ENCODE results near the gene TTLL8.
"Not testable (repeated sequence)": the region's sequence is repeated elsewhere in the genome, so short reads cannot be mapped to it uniquely, and the experiment has no call there.

The TTLL8 gene

GRCh38 chr22:50058061-50058905 lies at the start of gene TTLL8:
Gene TTLL8 (minus strand): TSS chr22:50058298.
- no peak for DNase-seq (ENCODE audit: low read depth)

DNA sequence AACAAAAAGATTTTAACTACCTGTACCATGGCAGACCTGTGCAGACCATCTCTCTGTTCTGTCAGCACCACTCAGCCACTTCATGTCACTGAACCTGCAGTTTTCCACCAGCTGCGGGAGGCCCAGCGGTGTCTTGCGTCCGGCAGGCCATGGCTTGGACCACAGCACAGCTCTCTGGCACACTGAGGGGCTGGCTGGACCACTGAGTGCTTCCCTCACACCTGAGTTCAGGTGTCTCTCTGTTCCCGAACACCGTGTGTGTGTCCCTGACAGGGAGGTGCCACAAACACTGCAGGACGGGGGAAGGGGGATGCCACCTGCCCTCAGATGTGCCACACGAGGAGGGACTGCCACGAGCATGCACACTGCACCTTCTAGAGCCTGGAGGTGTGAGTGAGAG lies 49.4 kb upstream of the TTLL8 start:
- no peak for DNase-seq (ENCODE audit: low read depth)

DNA sequence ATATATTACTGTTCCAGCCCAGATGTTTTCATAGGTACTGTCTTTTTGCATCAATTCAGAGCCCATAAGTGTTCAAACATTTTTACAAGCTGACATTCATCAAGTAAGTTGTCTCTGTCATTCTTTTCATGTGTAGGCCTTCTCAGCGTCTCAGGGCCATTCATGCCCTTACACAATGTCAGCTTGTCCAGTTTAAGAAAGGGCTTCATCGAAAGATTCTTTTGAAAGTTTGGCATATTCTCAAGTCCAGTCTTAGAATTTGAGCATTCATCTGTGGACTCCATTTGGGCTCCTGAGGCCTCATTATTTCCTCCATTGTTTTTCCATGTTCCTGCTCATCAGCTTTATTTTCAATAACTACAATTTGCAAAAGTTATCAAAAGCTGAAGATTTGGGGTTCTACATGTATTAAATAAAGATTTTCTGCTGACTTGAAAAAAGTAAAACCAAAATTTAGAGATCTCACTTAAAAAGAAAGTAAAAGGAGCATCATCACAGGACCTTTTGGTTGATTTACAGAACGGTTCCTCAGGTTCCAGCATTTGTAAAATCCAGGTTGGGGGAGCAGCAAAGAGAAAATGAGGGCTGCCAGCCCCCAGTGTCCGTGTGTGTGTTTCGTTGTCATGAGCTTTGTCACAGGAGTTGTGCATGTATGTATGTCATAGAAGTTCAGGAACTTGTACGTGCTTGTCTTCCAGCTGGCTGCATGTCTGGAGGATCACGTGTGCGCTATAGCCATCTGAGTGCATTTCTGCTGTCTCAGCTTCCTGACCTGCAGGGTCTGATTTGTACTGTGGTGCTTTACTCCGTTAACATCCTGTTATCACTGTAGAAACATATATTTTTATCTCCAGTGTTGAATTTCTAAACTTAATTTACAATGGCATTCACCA lies 47.4 kb upstream of the TTLL8 start:
- no peak for DNase-seq (ENCODE audit: low read depth)

DNA sequence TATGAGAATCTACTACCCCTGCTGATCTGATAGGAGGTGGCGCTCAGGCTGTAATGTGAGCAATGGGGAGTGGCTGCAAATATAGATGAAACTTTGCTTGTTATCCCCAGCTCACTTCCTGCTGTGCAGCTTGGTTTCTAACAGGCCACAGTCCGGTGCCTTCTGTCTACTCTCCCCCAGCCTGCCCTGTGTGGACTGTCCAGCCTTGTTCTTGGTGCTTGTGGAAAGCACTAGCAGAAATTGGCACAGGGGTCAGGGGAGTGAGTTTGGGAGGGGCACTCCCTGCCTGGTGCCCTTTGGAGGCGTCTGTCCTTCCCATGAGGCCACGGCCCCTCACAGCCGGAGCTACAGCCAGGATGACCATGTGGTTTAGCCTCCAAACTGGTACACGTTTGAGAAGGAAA lies 46.0 kb upstream of the TTLL8 start:
- DNase-seq (ENCODE audit: low read depth), result no peak

GRCh38 chr22:50102946-50103345 lies 44.8 kb upstream of the TTLL8 start:
- no peak for DNase-seq (ENCODE audit: low read depth)

GRCh38 chr22:50101870-50102565 lies 43.9 kb upstream of the TTLL8 start:
- DNase-seq (ENCODE audit: low read depth), result no peak

DNA sequence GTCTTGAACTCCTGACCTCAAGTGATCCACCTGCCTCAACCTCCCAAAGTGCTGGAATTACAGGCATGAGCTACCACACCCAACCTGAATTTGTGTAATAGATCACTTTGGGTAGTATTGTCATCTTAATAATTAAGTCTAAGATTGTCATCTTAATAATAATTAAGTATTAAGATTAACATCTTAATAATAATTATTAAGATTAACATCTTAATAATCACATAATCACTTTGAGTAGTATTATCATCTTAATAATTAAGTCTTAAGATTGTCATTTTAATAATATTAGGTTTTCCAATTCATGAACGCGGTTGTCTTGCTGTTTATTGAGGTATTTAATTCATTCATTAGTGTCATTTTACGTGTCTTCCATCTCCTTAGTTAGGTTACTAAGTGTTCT lies 40.0 kb upstream of the TTLL8 start:
- no peak for DNase-seq (ENCODE audit: low read depth)

DNA sequence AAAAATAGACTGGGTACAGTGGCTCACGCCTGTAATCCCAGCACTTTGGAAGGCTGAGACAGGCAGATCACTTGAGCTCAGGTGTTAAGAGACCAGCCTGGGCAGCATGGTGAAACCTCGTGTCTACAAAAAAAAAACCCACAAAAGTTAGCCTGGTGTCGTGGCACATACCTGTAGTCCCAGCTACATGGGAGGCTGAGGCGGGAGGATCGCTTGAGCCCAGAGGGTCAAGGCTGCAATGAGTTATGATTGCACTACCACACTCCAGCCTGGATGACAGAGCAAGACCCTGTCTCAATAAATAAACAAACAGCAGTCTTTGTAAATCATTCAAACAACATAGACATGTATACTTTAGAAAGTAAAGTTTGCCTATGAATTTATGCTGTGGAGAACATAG lies 34.2 kb upstream of the TTLL8 start:
- DNase-seq (ENCODE audit: low read depth), result no peak

DNA sequence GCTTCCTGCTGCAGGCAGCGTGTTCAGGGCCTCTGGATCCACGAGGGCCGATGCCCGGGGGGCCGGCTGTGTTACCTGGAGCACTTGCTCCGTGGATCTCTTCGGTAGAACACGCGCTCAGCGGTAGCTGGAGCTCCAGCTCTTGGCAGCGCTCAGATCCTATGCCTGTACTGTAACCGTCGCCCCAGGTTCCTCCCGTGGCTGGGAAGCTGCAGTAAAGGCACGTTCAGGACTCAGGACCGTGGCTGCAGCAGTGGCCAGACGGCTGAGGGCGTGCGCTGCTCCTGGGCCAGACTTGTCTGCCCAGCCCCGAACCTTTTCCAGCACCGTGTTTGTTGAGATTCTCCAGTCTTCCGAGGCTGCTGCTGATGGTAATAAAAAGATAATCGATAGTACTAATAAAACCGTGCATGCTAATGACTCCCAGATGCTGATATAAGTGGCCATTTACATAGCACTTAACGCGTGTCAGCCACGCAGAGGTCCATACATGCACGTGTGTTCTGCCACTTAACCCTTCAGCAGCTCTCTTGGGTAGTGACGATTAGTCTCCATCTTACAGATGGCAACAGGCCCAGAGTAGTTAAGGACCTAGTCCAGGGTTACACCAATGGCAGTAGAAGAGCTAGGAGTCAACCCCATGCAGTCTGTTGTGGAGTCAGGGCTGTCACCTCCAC lies 33.1 kb upstream of the TTLL8 start:
- DNase-seq (ENCODE audit: low read depth), result no peak

GRCh38 chr22:50090412-50090714 lies 32.3 kb upstream of the TTLL8 start:
- DNase-seq (ENCODE audit: low read depth), result no peak

GRCh38 chr22:50089682-50090411 lies 31.7 kb upstream of the TTLL8 start, which contains the start of gene MOV10L1:
Gene MOV10L1 (plus strand): TSS chr22:50090006. CDS start chr22:50090089, 83 bp downstream.
- DNase-seq (ENCODE audit: low read depth), result no peak

GRCh38 chr22:50089231-50089630 lies 31.1 kb upstream of the TTLL8 start:
- DNase-seq (ENCODE audit: low read depth), result no peak

DNA sequence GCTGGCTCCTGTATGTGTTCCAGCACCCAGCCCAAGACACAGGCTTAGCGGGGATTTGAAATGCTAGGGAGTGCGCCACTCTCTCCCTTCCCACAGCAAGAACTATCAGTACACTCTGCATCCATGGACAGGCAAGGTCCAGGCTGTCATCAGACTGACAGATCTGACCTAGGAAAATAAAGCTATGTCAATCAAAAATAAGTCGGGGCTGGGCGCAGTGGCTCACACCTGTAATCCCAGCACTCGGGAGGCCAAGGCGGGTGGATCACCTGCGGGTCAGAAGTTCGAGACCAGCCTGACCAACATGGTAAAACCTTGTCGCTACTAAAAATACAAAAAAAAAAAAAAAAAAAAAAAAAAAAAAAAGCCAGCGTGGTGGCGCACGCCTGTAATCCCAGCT lies 30.0 kb upstream of the TTLL8 start:
- DNase-seq (ENCODE audit: low read depth), result no peak

DNA sequence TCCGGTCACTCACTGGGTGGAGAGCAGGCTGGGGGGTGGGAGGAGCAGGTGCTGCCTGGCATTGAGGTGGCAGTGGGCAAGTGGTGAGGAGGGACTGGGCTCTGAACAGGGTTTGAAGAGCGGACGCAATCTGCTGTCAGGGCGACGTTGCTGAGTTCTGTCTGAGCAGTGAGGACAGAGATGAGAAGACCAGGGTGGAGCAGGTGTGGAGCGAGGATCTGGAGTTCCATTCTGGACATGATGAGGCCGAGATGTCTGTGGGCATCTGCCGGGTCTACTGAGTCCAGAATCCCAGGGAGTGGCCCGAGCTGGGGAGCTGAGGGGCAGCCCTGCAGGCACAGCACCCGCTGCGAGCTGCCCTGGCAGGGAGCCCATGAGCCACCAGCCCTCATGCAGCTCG lies 29.5 kb upstream of the TTLL8 start:
- DNase-seq (ENCODE audit: low read depth), result no peak

DNA sequence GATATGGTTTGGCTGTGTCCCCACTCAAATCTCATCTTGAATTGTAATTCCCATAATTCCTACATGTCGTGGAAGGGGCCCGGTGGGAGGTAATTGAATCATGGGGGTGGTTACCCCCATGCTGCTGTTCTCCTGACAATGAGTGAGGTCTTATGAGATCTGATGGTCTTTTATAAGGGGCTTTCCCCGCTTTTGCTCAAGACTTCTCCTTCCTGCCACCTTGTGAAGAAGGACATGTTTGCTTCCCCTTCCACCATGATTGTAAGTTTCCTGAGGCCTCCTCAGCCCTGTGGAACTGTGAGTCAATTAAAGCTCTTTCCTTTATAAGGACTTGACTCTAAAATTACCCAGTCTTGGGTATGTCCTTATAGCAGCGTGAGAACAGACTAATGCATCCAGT lies 28.9 kb upstream of the TTLL8 start:
- not testable (repeated sequence) for DNase-seq (ENCODE audit: low read depth)

GRCh38 chr22:50086526-50086925 lies 28.4 kb upstream of the TTLL8 start:
- DNase-seq (ENCODE audit: low read depth), result no peak

- no peak for DNase-seq (ENCODE audit: low read depth)
Measured at GRCh38 chr22:50085211-50085972, 27.3 kb upstream of the TTLL8 start, which contains the start of gene MLC1. Gene MLC1 (minus strand): TSS chr22:50085426. CDS start chr22:50084902, 524 bp downstream.

- no peak for DNase-seq (ENCODE audit: low read depth)
Measured at GRCh38 chr22:50084614-50085021, 26.5 kb upstream of the TTLL8 start.

DNA sequence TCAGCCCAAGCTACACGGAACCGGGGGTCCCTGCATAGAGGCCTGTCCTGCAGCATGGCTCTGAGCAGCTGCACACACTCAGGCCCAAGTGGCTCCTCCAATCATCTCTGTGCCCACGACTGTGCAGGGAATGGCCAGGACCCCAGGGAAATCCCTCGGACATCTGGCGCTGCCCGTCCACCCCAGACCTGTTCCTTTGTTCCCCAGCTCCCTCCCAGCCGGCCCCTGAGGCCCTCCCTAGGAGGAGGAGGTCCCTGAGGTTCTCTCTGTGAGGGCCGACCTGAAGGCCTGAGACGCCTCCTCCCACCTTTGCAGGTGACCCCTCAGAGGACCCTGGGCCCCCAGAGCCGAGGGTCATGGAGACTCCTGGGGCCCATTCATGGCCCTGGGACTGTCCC lies 26.0 kb upstream of the TTLL8 start:
- DNase-seq (ENCODE audit: low read depth), result no peak

- DNase-seq (ENCODE audit: low read depth), result no peak
Measured at GRCh38 chr22:50083462-50084079, 25.5 kb upstream of the TTLL8 start.
